CD8-positive, alpha-beta memory T cell (primary cell): Measurements from ENCODE around the gene DCDC2C. TPM values are rescaled to one million over a fixed set of nuclear protein-coding genes. Genes with fewer than 3 reads are reported as not detected.

ENCODE experiments used
- CTCF ChIA-PET: fragments of 350-600 bp; sonication (Branson Sonifier 250); formaldehyde crosslinking; loops from one replicate; lab custom pipeline; 2021; ENCODE audit warnings: antibody characterized with exemption; lab: Charles Lee
- POLR2A ChIA-PET: fragments of 350-600 bp; sonication (Branson Sonifier 250); formaldehyde crosslinking; loops from one replicate; lab custom pipeline; 2021; ENCODE audit warnings: antibody characterized with exemption; lab: Charles Lee
- DNase-seq, 5 donors: peaks; one replicate each; pipeline versions ENCODE4 v3.0.0 to v3.0.0-alpha.2; 2020 to 2022; ENCODE audit warnings: mixed read lengths in 1 of 5
- H3K27ac ChIP-seq: one replicate; pipeline ENCODE4 v1.7.0; 2013; ENCODE audit warnings: low read depth, mild to moderate bottlenecking, low read length, moderate library complexity
- H3K27me3 ChIP-seq: 2 replicates; pipeline ENCODE4 v1.7.0; 2013; ENCODE audit warnings: low read length, mild to moderate bottlenecking; ENCODE audit not compliant: insufficient read depth, poor library complexity, severe bottlenecking
- H3K36me3 ChIP-seq: 2 replicates; pipeline ENCODE4 v1.7.0; 2013; ENCODE audit warnings: mild to moderate bottlenecking, low read length, moderate library complexity; ENCODE audit not compliant: insufficient read depth
- H3K4me1 ChIP-seq: 2 replicates; pipeline ENCODE4 v1.7.0; 2013; ENCODE audit warnings: mild to moderate bottlenecking, low read length, moderate library complexity; ENCODE audit not compliant: insufficient read depth
- H3K4me3 ChIP-seq: 2 replicates; pipeline ENCODE4 v1.7.0; 2013; ENCODE audit warnings: mild to moderate bottlenecking, low read length
- H3K9me3 ChIP-seq: 2 replicates; pipeline ENCODE4 v1.7.0; 2013; ENCODE audit warnings: mild to moderate bottlenecking, low read length
- H3K27ac Mint-ChIP-seq, 8 donors: one replicate each; pipeline ENCODE4 v1.8.0; 2020 to 2021; ENCODE audit warnings: mixed read lengths in 8 of 8, mild to moderate bottlenecking in 6 of 8, inconsistent platforms in 3 of 8, moderate library complexity in 3 of 8
- H3K27me3 Mint-ChIP-seq, 2 donors: one replicate each; pipeline ENCODE4 v1.8.0; 2020 to 2021; ENCODE audit warnings: mixed read lengths in 2 of 2, mild to moderate bottlenecking in 1 of 2, moderate library complexity in 1 of 2
- H3K36me3 Mint-ChIP-seq, 3 donors: one replicate each; pipeline ENCODE4 v1.8.0; 2020 to 2021; ENCODE audit warnings: mixed read lengths in 3 of 3, inconsistent platforms in 1 of 3, mild to moderate bottlenecking in 1 of 3
- H3K4me1 Mint-ChIP-seq, 3 donors: one replicate each; pipeline ENCODE4 v1.8.0; 2020 to 2021; ENCODE audit warnings: mixed read lengths in 3 of 3, inconsistent platforms in 1 of 3, mild to moderate bottlenecking in 1 of 3
- H3K4me3 Mint-ChIP-seq, 7 donors: one replicate each; pipeline ENCODE4 v1.8.0; 2020 to 2021; ENCODE audit warnings: mixed read lengths in 7 of 7, mild to moderate bottlenecking in 6 of 7, moderate library complexity in 4 of 7, inconsistent platforms in 2 of 7
- H3K9me3 Mint-ChIP-seq, 5 donors: one replicate each; pipeline ENCODE4 v1.8.0; 2020 to 2022; ENCODE audit warnings: mixed read lengths in 5 of 5, mild to moderate bottlenecking in 3 of 5, moderate library complexity in 2 of 5, inconsistent platforms in 1 of 5
- polyA plus RNA-seq: library from polyadenylated mRNA; unstranded; fragments of 300-500 nt; fragmentation: Illumina TruSeq; gene quantifications from one replicate; pipeline ENCODE4 v1.2.3, GENCODE V29; 2021
- total RNA-seq, 2 experiments: library from RNA; stranded (reverse); gene quantifications; one replicate each; pipeline ENCODE4 v1.2.3, GENCODE V29; 2021

Gene DCDC2C
- total RNA-seq (not detected), polyA plus RNA-seq (not detected)

DNA sequence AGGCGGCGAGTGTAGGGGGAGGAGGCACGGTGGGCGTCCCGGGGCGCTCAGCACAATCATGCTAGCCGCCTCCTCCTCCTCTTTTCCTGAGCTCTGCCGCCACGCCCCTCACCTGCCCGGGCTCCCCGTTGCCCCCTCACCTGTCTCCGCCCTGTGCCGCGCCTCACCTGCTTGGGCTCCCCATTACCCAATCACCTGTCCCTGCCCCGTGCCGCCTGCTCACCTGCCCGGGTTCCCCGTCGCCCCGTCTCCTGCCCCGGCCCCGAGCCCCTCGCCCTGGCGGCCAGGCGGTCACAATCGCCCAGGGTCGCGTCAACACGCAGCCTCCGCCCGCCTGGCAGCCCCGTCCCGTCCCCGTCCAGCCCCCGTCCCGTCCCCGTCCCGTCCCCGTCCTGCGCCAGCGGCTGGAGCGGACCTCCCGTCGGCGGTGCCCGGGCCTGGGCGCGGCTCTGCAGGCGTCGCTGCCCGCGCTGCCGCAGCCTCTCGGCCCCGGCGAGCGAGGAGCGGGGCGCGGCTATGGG lies at the start of gene DCDC2C:
Gene DCDC2C, plus strand, starts transcription at position 340 of the 521 bp plus-strand sequence. Its CDS starts 177 bp downstream, at position 517.
- Mint-ChIP-seq H3K9me3 (peaks cover 0 to 4% (median 0%) of the 10 kb centered on the region in 5 donors), H3K4me3 (no peak within 1 kb of the TSS), H3K27me3 (peaks cover 17 to 65% of the 10 kb centered on the region in 2 donors), H3K27ac (no peak within 1 kb of the TSS), H3K36me3 (peaks cover 0 to 2% (median 0%) of the 10 kb centered on the region in 3 donors), H3K4me1 (peaks cover 0 to 4% (median 2%) of the 10 kb centered on the region in 3 donors)
- Histone ChIP-seq H3K27me3 (no peaks in the 10 kb centered on the region), H3K36me3 (no peaks in the 10 kb centered on the region), H3K27ac (no peak within 1 kb of the TSS), H3K9me3 (no peaks in the 10 kb centered on the region), H3K4me1 (no peaks in the 10 kb centered on the region), H3K4me3 (no peak within 1 kb of the TSS)
- ChIA-PET CTCF (interaction anchor here (1.2 kb wide), 1 partner anchor 11 kb away, joined by 3 read pairs; no protein-coding TSS in a partner anchor), POLR2A (no interaction called here)
- DNase-seq: no peak

DNA sequence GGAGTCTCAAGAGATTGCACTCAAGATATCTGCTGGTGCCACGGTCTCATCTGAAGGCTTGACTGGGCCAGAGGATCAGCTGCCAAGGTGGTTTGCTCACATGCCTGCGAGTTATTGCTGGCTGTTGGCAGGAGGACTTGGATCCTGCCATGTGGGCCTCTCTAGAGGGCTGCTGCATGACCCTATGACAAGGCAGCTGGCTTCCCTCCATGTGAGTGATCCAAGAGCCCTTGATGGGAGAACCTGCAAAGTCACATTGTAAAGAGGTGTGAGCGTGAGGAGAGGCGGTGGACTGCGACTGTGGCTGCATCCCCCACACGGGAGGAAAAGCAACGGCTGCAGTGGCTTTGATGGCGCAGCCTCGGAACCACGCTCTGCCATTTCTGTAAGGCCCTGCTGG lies 49.4 kb upstream of the DCDC2C start:
- Histone ChIP-seq H3K27ac (no peak overlapping the region), H3K9me3 (no peaks in the 10 kb centered on the region), H3K4me1 (peaks cover 9% of the 10 kb centered on the region), H3K36me3 (no peaks in the 10 kb centered on the region), H3K27me3 (no peaks in the 10 kb centered on the region), H3K4me3 (no peak overlapping the region)
- Mint-ChIP-seq H3K4me3 (peak overlapping the region in 1 of 7 donors; percentile 37), H3K4me1 (peaks cover 11 to 18% (median 16%) of the 10 kb centered on the region in 3 donors), H3K36me3 (no peaks in the 10 kb centered on the region), H3K27ac (peak overlapping the region in 3 of 8 donors; percentile 12 to 60 (median 33)), H3K27me3 (peaks cover 0 to 9% of the 10 kb centered on the region in 2 donors), H3K9me3 (no peaks in the 10 kb centered on the region)
- ChIA-PET CTCF (interaction anchor here (5.4 kb wide), 1 partner anchor 230 kb away, joined by 61 read pairs; no protein-coding TSS in a partner anchor), POLR2A (no interaction called here)
- no peak for DNase-seq

GRCh38 chr2:3654531-3655225 lies 48.7 kb upstream of the DCDC2C start:
- H3K4me1 Mint-ChIP-seq: peaks cover 11 to 18% (median 16%) of the 10 kb centered on the region in 3 donors
- H3K27ac Mint-ChIP-seq: peak overlapping the region in 1 of 8 donors; percentile 46
- no peaks in the 10 kb centered on the region for H3K27me3 ChIP-seq
- CTCF ChIA-PET: interaction anchor here (1.1 to 5.4 kb wide), 2 partner anchors 193 to 231 kb away, joined by 3 to 61 read pairs; no protein-coding TSS in a partner anchor
- H3K36me3 Mint-ChIP-seq: no peaks in the 10 kb centered on the region
- peaks cover 9% of the 10 kb centered on the region for H3K4me1 ChIP-seq
- no peak overlapping the region for H3K27ac ChIP-seq
- POLR2A ChIA-PET: no interaction called here
- no peak overlapping the region for H3K4me3 Mint-ChIP-seq
- DNase-seq: no peak
- H3K9me3 Mint-ChIP-seq: no peaks in the 10 kb centered on the region
- no peak overlapping the region for H3K4me3 ChIP-seq
- H3K9me3 ChIP-seq: no peaks in the 10 kb centered on the region
- H3K36me3 ChIP-seq: no peaks in the 10 kb centered on the region
- peaks cover 0 to 9% of the 10 kb centered on the region in 2 donors for H3K27me3 Mint-ChIP-seq

DNA sequence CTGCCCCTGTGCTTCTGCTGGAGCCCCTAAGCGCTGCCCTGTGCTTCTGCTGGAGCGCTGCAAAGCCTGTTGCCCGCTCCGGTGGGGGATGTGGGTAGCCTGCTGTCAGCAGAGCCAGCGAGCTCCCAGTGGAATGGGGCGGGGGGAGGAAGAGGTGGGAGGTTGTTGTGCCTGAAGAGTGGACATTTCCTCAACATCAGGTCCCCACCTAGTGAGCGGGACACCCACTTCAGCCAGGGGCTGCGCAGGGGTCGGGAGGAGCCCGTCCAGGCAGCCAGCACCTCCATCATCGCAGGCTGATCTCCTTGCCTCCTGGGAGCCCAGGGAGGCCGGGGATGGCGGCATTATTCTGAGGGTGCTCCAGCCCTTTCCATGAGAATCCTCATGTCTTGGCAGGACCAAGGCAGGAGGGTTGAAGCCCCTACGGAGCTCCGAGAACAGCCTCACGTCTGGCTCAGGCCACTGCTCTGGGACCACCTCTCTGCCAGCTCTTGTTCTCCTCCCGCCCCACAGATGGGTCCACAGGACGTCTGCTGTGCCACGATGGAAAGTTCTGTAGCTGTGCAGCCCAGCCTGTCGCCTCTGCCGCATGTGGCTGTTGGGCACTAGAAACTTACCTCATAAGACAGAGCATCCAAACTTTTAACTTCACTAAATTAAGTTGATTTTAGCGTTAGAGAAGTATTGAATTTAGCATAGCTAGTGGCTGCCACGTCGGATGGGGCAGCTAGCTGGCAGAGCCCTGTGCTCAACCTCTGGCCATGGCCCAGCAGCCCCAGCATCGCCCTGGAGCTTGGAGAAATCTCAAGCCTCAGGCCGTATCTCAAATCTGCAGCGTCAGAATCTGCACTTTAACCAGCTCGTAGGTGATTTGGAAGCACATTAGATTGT lies 47.3 kb upstream of the DCDC2C start:
- Histone ChIP-seq H3K9me3 (no peaks in the 10 kb centered on the region), H3K36me3 (no peaks in the 10 kb centered on the region), H3K4me3 (no peak overlapping the region), H3K4me1 (peaks cover 5% of the 10 kb centered on the region), H3K27me3 (no peaks in the 10 kb centered on the region), H3K27ac (no peak overlapping the region)
- no peak for DNase-seq
- Mint-ChIP-seq H3K27ac (no peak overlapping the region), H3K9me3 (no peaks in the 10 kb centered on the region), H3K4me1 (peaks cover 10 to 20% (median 17%) of the 10 kb centered on the region in 3 donors), H3K4me3 (peak overlapping the region in 1 of 7 donors; percentile 60), H3K36me3 (no peaks in the 10 kb centered on the region), H3K27me3 (peaks cover 0 to 5% of the 10 kb centered on the region in 2 donors)
- CTCF ChIA-PET: interaction anchor here (1.1 to 1.6 kb wide), 2 partner anchors 195 to 233 kb away, joined by 3 to 5 read pairs; no protein-coding TSS in a partner anchor
- POLR2A ChIA-PET: no interaction called here

- Mint-ChIP-seq H3K36me3 (no peaks in the 10 kb centered on the region), H3K27me3 (peaks cover 0 to 3% of the 10 kb centered on the region in 2 donors), H3K4me3 (no peak overlapping the region), H3K27ac (no peak overlapping the region), H3K4me1 (peaks cover 6 to 14% (median 8%) of the 10 kb centered on the region in 3 donors), H3K9me3 (no peaks in the 10 kb centered on the region)
- H3K4me1 ChIP-seq: peaks cover 5% of the 10 kb centered on the region
- H3K27ac ChIP-seq: no peak overlapping the region
- no peaks in the 10 kb centered on the region for H3K9me3 ChIP-seq
- POLR2A ChIA-PET: no interaction called here
- no peak overlapping the region for H3K4me3 ChIP-seq
- no peaks in the 10 kb centered on the region for H3K27me3 ChIP-seq
- CTCF ChIA-PET: interaction anchor here (1.1 to 1.6 kb wide), 2 partner anchors 12 to 234 kb away, joined by 3 to 5 read pairs; no protein-coding TSS in a partner anchor
- DNase-seq: no peak
- no peaks in the 10 kb centered on the region for H3K36me3 ChIP-seq
These were observed 46.3 kb upstream of the DCDC2C start for GRCh38 chr2:3656762-3657721.

- Mint-ChIP-seq H3K27me3 (peaks cover 0 to 3% of the 10 kb centered on the region in 2 donors), H3K27ac (peak within 1 kb of the TSS in 1 of 8 donors; percentile 48), H3K9me3 (no peaks in the 10 kb centered on the region), H3K36me3 (no peaks in the 10 kb centered on the region), H3K4me3 (no peak within 1 kb of the TSS), H3K4me1 (peaks cover 3 to 12% (median 4%) of the 10 kb centered on the region in 3 donors)
- Histone ChIP-seq H3K4me3 (no peak within 1 kb of the TSS), H3K36me3 (no peaks in the 10 kb centered on the region), H3K9me3 (no peaks in the 10 kb centered on the region), H3K27me3 (no peaks in the 10 kb centered on the region), H3K4me1 (no peaks in the 10 kb centered on the region), H3K27ac (no peak within 1 kb of the TSS)
- no peak for DNase-seq
- ChIA-PET CTCF (interaction anchor here (1.1 kb wide), 1 partner anchor 13 kb away, joined by 3 read pairs; no protein-coding TSS in a partner anchor), POLR2A (no interaction called here)
These were observed 45.5 kb upstream of the DCDC2C start, which contains the start of gene ALLC for GRCh38 chr2:3657881-3658280. TSS of gene ALLC (plus strand) at chr2:3658200. CDS start at chr2:3671158, 12,958 bp downstream.
